Measurements from ENCODE around the gene POPDC2.

Gene POPDC2

GRCh38 chr3:119636891-119637611, 23.3 kb downstream of the POPDC2 start:
- H3K27me3 Mint-ChIP-seq: peaks cover 2% of the 10 kb centered on the region

GRCh38 chr3:119636249-119636648, 24.1 kb downstream of the POPDC2 start:
- Mint-ChIP-seq H3K27me3 (peaks cover 3% of the 10 kb centered on the region), H3K9me3 (ENCODE audit: low read depth) (peaks cover 2% of the 10 kb centered on the region), H3K27ac (no peak overlapping the region), H3K36me3 (peaks cover 29% of the 10 kb centered on the region), H3K4me1 (ENCODE audit: low read depth) (peaks cover 21% of the 10 kb centered on the region), H3K4me3 (no peak overlapping the region)

More at GRCh38 chr3:119636891-119637611, 23.3 kb downstream of the POPDC2 start:
- Mint-ChIP-seq H3K9me3 (ENCODE audit: low read depth) (peaks cover 4% of the 10 kb centered on the region), H3K36me3 (peaks cover 31% of the 10 kb centered on the region), H3K4me1 (ENCODE audit: low read depth) (peaks cover 21% of the 10 kb centered on the region), H3K27ac (no peak overlapping the region), H3K4me3 (no peak overlapping the region)

GRCh38 chr3:119635719-119636118, 24.7 kb downstream of the POPDC2 start:
- Mint-ChIP-seq H3K4me1 (ENCODE audit: low read depth) (peaks cover 21% of the 10 kb centered on the region), H3K27ac (no peak overlapping the region), H3K4me3 (no peak overlapping the region)

DNA sequence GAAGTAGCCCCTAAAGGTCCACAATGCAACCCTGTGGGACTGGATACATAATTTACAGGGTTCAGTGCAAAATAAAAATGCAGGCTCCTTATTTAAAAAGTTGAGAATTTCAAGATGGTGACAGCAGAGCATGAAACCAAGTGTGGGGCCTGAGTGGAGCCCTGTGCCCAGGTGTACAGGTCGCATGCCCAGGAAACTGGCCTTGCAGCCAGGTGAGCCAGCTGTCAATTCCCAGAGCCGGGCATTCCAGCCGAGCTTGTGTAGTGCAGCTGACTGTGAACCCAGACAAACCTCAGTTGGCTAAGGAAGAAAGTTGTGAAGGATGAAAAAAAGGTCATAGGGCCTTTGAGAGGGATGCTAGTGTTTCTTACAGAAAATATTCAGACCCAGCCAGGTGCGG, 27.6 kb downstream of the POPDC2 start:
- no peak overlapping the region for H3K4me3 Mint-ChIP-seq
- H3K27me3 Mint-ChIP-seq: peaks cover 5% of the 10 kb centered on the region
- H3K36me3 Mint-ChIP-seq: peaks cover 9% of the 10 kb centered on the region
- H3K27ac Mint-ChIP-seq: no peak overlapping the region
- H3K9me3 Mint-ChIP-seq (ENCODE audit: low read depth): no peaks in the 10 kb centered on the region
- H3K4me1 Mint-ChIP-seq (ENCODE audit: low read depth): peaks cover 5% of the 10 kb centered on the region

More at GRCh38 chr3:119635719-119636118, 24.7 kb downstream of the POPDC2 start:
- peaks cover 3% of the 10 kb centered on the region for H3K27me3 Mint-ChIP-seq
- H3K9me3 Mint-ChIP-seq (ENCODE audit: low read depth): no peaks in the 10 kb centered on the region
- peaks cover 27% of the 10 kb centered on the region for H3K36me3 Mint-ChIP-seq

DNA sequence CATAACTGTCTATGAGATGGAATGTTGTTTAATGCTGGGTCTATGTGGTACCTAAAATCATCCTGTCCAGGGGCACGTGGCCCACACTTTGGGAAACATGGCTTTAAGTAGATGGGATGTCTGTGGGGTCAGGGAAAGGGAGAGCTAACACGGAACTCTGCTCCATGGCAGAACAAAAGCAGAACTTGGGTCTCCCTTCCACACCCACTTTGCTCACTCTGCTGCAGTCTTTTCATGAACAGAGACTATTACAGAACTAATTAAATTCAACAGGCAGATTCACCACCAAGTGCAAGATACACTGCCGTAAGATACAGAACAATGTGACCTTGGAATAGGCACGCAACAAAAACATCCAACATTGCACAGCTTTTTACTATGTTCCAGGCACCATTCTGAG, 28.2 kb downstream of the POPDC2 start:
- no peaks in the 10 kb centered on the region for H3K9me3 Mint-ChIP-seq (ENCODE audit: low read depth)
- H3K27ac Mint-ChIP-seq: no peak overlapping the region
- no peak overlapping the region for H3K4me3 Mint-ChIP-seq
- H3K4me1 Mint-ChIP-seq (ENCODE audit: low read depth): peaks cover 10% of the 10 kb centered on the region
- peaks cover 9% of the 10 kb centered on the region for H3K36me3 Mint-ChIP-seq
- H3K27me3 Mint-ChIP-seq: peaks cover 6% of the 10 kb centered on the region

DNA sequence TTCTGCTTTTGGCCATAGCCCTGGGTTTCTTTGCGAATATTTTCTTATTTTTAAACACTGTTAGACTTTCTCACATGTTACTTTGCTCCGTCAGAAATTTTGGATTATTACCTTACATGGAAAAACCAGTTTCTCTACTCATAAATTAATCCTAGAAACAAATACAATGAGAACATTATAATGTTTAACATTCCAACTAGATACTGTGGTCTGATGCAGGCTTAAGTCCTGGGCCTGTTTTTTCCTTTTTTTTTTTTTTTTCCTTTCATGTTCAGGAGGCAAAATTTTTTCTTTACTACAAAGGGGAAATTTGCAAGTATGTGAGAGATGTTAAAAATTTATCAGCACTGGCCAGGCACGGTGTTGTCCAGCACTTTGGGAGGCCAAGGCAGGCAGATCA, 28.9 kb downstream of the POPDC2 start:
- H3K4me3 Mint-ChIP-seq: no peak overlapping the region
- H3K36me3 Mint-ChIP-seq: peaks cover 9% of the 10 kb centered on the region
- no peak overlapping the region for H3K27ac Mint-ChIP-seq
- H3K4me1 Mint-ChIP-seq (ENCODE audit: low read depth): peaks cover 14% of the 10 kb centered on the region
- peaks cover 6% of the 10 kb centered on the region for H3K27me3 Mint-ChIP-seq
- no peaks in the 10 kb centered on the region for H3K9me3 Mint-ChIP-seq (ENCODE audit: low read depth)

- H3K27ac Mint-ChIP-seq: no peak overlapping the region
- H3K27me3 Mint-ChIP-seq: peaks cover 6% of the 10 kb centered on the region
- no peak overlapping the region for H3K4me3 Mint-ChIP-seq
- peaks cover 16% of the 10 kb centered on the region for H3K4me1 Mint-ChIP-seq (ENCODE audit: low read depth)
- no peaks in the 10 kb centered on the region for H3K9me3 Mint-ChIP-seq (ENCODE audit: low read depth)
- peaks cover 5% of the 10 kb centered on the region for H3K36me3 Mint-ChIP-seq
Observed at GRCh38 chr3:119630880-119631329, 29.5 kb downstream of the POPDC2 start.

- peaks cover 2% of the 10 kb centered on the region for H3K36me3 Mint-ChIP-seq
- peaks cover 6% of the 10 kb centered on the region for H3K27me3 Mint-ChIP-seq
- H3K9me3 Mint-ChIP-seq (ENCODE audit: low read depth): no peaks in the 10 kb centered on the region
- no peak overlapping the region for H3K4me3 Mint-ChIP-seq
- peaks cover 16% of the 10 kb centered on the region for H3K4me1 Mint-ChIP-seq (ENCODE audit: low read depth)
- H3K27ac Mint-ChIP-seq: no peak overlapping the region
Observed at GRCh38 chr3:119630128-119630879, 30.1 kb downstream of the POPDC2 start.

GRCh38 chr3:119628816-119629445, 31.5 kb downstream of the POPDC2 start:
- H3K4me1 Mint-ChIP-seq (ENCODE audit: low read depth): peaks cover 16% of the 10 kb centered on the region
- peaks cover 2% of the 10 kb centered on the region for H3K36me3 Mint-ChIP-seq

DNA sequence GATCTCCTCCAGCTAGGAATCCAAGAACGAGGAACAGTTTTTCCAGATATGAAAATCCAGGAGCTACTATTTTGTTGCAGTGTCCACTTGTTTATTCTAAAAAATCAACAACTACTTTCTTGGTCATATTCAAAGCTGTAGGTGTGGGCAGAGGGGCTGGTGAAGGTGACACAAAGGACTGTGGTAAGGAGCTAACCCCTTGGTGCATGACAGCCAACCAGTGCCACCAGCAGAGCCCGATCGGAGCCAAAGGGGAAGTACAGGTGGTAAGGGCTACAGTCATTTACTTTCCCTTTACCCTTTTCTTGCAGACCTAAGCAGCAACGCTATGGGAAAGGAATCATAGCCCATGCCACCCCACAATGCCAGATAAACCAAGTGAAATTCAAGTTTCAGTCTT, 32.0 kb downstream of the POPDC2 start:
- H3K4me1 Mint-ChIP-seq (ENCODE audit: low read depth): peaks cover 16% of the 10 kb centered on the region
- H3K4me3 Mint-ChIP-seq: no peak overlapping the region

More at GRCh38 chr3:119628816-119629445, 31.5 kb downstream of the POPDC2 start:
- Mint-ChIP-seq H3K9me3 (ENCODE audit: low read depth) (no peaks in the 10 kb centered on the region), H3K27ac (no peak overlapping the region), H3K4me3 (no peak overlapping the region), H3K27me3 (peaks cover 6% of the 10 kb centered on the region)

DNA sequence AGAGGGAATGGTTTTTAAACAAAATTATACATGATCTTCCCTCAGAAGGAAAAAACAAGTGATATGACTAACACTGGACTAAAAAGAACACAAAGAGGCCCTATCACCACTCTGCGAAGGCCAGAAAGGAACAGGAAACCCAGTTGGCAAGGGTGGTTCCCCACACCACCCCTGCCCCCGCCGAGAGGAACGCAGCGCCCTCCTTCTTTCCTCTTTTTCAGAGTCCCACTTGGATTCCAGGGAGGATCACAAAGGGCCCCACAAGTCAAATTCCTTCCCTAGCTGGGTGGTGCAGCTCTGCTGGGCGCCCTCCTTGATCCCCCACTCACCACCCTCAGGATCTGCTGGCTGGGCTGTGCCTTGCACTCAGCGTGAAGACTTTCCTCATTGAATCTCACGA, 32.9 kb downstream of the POPDC2 start:
- Mint-ChIP-seq H3K27ac (peak overlapping the region; percentile 50), H3K4me3 (no peak overlapping the region), H3K9me3 (ENCODE audit: low read depth) (no peaks in the 10 kb centered on the region), H3K36me3 (peaks cover 2% of the 10 kb centered on the region), H3K27me3 (peaks cover 6% of the 10 kb centered on the region), H3K4me1 (ENCODE audit: low read depth) (peaks cover 16% of the 10 kb centered on the region)

More for the DNA sequence above, 32.0 kb downstream of the POPDC2 start:
- peaks cover 2% of the 10 kb centered on the region for H3K36me3 Mint-ChIP-seq
- H3K27me3 Mint-ChIP-seq: peaks cover 6% of the 10 kb centered on the region
- no peaks in the 10 kb centered on the region for H3K9me3 Mint-ChIP-seq (ENCODE audit: low read depth)
- no peak overlapping the region for H3K27ac Mint-ChIP-seq

- Mint-ChIP-seq H3K27ac (no peak overlapping the region), H3K27me3 (peaks cover 3% of the 10 kb centered on the region), H3K4me3 (no peak overlapping the region), H3K9me3 (ENCODE audit: low read depth) (no peaks in the 10 kb centered on the region), H3K4me1 (ENCODE audit: low read depth) (peaks cover 16% of the 10 kb centered on the region), H3K36me3 (peaks cover 2% of the 10 kb centered on the region)
Observed at GRCh38 chr3:119626196-119626595, 34.2 kb downstream of the POPDC2 start.

GRCh38 chr3:119625451-119626153, 34.8 kb downstream of the POPDC2 start:
- Mint-ChIP-seq H3K27ac (no peak overlapping the region), H3K27me3 (peaks cover 3% of the 10 kb centered on the region), H3K4me1 (ENCODE audit: low read depth) (peaks cover 16% of the 10 kb centered on the region), H3K36me3 (peaks cover 2% of the 10 kb centered on the region), H3K9me3 (ENCODE audit: low read depth) (no peaks in the 10 kb centered on the region), H3K4me3 (no peak overlapping the region)

DNA sequence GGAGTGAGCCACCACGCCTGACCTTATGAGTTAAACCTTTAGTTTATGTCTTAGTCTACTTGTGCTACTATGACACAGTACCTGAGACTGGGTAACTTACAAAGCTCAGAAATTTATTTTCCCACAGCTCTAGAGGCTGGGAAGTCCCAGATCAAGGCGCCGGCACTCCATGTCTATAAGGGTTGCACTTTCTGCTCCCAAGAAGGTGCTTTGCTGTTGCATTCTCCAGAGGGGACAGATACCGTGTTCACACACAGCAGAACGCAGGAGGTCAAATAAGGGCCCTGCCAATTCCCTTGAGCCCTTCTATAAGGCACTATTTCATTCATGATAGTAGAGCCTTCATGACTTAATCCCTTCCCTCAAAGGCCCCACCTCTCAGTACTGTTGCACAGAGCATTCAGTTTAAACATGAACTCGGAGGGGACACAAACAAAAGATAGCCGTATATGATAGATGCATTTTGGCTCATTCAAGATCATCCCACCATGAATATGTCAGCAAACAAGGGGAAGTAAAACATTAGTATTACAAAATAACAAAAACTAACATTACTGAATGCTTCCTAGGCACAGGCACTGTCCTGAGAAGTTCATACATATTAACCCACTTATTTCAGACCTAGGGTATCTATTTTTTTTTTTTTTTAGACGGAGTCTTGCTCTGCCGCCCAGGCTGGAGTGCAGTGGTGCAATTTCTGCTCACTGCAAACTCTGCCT, 36.2 kb downstream of the POPDC2 start:
- Mint-ChIP-seq H3K36me3 (peaks cover 2% of the 10 kb centered on the region), H3K27ac (no peak overlapping the region), H3K4me3 (no peak overlapping the region), H3K27me3 (peaks cover 3% of the 10 kb centered on the region), H3K4me1 (ENCODE audit: low read depth) (peaks cover 16% of the 10 kb centered on the region), H3K9me3 (ENCODE audit: low read depth) (no peaks in the 10 kb centered on the region)
